Loucy (cell line): ENCODE results near the gene PLS3.

Experiments
- H2AFZ ChIP-seq: fragments of 200-600 bp; sonication (generic); 2 replicates; pipeline ENCODE4 v1.6.0; 2016; ENCODE audit warnings: antibody characterized with exemption, mild to moderate bottlenecking, low read length, moderate library complexity
- H3F3A ChIP-seq: fragments of 200-600 bp; 2 replicates; pipeline ENCODE4 v1.6.0; 2016; ENCODE audit warnings: antibody characterized with exemption, low read depth, mild to moderate bottlenecking
- H3K27me3 ChIP-seq: fragments of 200-600 bp; sonication (generic); 2 replicates; pipeline ENCODE4 v1.6.1; 2014; ENCODE audit warnings: low read length, mild to moderate bottlenecking; ENCODE audit not compliant: insufficient read depth, poor library complexity, severe bottlenecking
- H3K36me3 ChIP-seq: fragments of 200-600 bp; sonication (generic); 2 replicates; pipeline ENCODE4 v1.6.1; 2016; ENCODE audit warnings: low read length; ENCODE audit not compliant: insufficient read depth
- H3K4me1 ChIP-seq: fragments of 200-600 bp; sonication (generic); 2 replicates; pipeline ENCODE4 v1.5.1; 2014; ENCODE audit warnings: low read length, mild to moderate bottlenecking; ENCODE audit not compliant: insufficient read depth, poor library complexity, severe bottlenecking
- H3K4me2 ChIP-seq: fragments of 200-600 bp; sonication (generic); 2 replicates; pipeline ENCODE4 v1.6.0; 2014; ENCODE audit warnings: antibody characterized with exemption, low read length, low read depth, mild to moderate bottlenecking; ENCODE audit not compliant: poor library complexity, severe bottlenecking
- H3K4me3 ChIP-seq: fragments of 200-600 bp; sonication (generic); 2 replicates; pipeline ENCODE4 v1.5.1; 2014; ENCODE audit warnings: low read length, mild to moderate bottlenecking, mixed read lengths; ENCODE audit not compliant: poor library complexity, severe bottlenecking
- H3K79me2 ChIP-seq: fragments of 200-600 bp; sonication (generic); 2 replicates; pipeline ENCODE4 v1.6.1; 2014; ENCODE audit warnings: low read length; ENCODE audit not compliant: insufficient read depth
- H3K9ac ChIP-seq: fragments of 200-600 bp; sonication (generic); 2 replicates; pipeline ENCODE4 v1.6.0; 2014; ENCODE audit warnings: mild to moderate bottlenecking, low read depth, low read length, moderate library complexity; ENCODE audit not compliant: poor library complexity, severe bottlenecking
- H3K9me2 ChIP-seq: fragments of 200-600 bp; sonication (generic); replicated peaks from 2 replicates; pipeline ENCODE4 v1.6.1; 2016; ENCODE audit warnings: low read depth, low read length, mixed read lengths
- H3K9me3 ChIP-seq: fragments of 200-600 bp; sonication (generic); 2 replicates; pipeline ENCODE4 v1.6.1; 2014; ENCODE audit warnings: mild to moderate bottlenecking, antibody characterized with exemption, low read length, low read depth; ENCODE audit not compliant: insufficient read depth
- H4K20me1 ChIP-seq: fragments of 200-600 bp; sonication (generic); 2 replicates; pipeline ENCODE4 v1.6.0; 2014; ENCODE audit warnings: antibody characterized with exemption, low read length, mild to moderate bottlenecking; ENCODE audit not compliant: insufficient read depth, poor library complexity, severe bottlenecking
- EZH2phosphoT487 ChIP-seq: fragments of 200-600 bp; IDR thresholded peaks from 2 replicates; pipeline ENCODE4 v1.6.1; 2018; ENCODE audit warnings: antibody characterized with exemption, mild to moderate bottlenecking, moderate library complexity, borderline replicate concordance
- TF ChIP-seq, protein P1 (sequence below): fragments of 200-600 bp; sonication (generic); conservative IDR thresholded peaks from 2 replicates; pipeline ENCODE4 v1.5.1; 2014; ENCODE audit warnings: mild to moderate bottlenecking, antibody characterized with exemption, low read length

PLS3 gene

DNA sequence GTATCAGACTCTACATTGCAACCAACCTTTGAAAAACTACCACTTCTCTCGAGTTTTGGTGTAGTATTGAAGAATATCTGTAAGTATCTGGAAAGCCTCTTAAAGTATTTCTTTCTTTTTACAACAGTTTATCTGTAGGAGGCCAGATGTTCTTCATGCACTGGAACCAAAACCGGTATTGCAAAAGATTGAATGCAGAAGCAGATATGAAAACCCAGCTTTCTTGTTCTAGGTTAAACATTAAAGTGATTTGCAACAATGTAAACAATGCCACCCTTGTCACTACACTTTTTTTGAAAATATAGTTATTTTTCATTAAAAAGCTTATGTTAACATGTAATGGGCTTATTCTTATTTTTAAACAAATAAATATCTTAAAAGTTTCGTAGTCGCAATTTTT is 27.2 kb downstream of the PLS3 start:
- Histone ChIP-seq H3K27me3 (no peaks in the 10 kb centered on the region), H2AFZ (no peak overlapping the region), H3K4me3 (no peak overlapping the region), H3K9ac (no peak overlapping the region), H3K9me2 (no peaks in the 10 kb centered on the region), H3K36me3 (no peaks in the 10 kb centered on the region), H3K4me1 (no peaks in the 10 kb centered on the region), H3K79me2 (no peaks in the 10 kb centered on the region), H3K4me2 (no peak overlapping the region), H4K20me1 (no peaks in the 10 kb centered on the region), H3F3A (no peaks in the 10 kb centered on the region), H3K9me3 (no peaks in the 10 kb centered on the region)
- TF ChIP-seq, protein P1, sequence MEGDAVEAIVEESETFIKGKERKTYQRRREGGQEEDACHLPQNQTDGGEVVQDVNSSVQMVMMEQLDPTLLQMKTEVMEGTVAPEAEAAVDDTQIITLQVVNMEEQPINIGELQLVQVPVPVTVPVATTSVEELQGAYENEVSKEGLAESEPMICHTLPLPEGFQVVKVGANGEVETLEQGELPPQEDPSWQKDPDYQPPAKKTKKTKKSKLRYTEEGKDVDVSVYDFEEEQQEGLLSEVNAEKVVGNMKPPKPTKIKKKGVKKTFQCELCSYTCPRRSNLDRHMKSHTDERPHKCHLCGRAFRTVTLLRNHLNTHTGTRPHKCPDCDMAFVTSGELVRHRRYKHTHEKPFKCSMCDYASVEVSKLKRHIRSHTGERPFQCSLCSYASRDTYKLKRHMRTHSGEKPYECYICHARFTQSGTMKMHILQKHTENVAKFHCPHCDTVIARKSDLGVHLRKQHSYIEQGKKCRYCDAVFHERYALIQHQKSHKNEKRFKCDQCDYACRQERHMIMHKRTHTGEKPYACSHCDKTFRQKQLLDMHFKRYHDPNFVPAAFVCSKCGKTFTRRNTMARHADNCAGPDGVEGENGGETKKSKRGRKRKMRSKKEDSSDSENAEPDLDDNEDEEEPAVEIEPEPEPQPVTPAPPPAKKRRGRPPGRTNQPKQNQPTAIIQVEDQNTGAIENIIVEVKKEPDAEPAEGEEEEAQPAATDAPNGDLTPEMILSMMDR: no peak
- TF ChIP-seq EZH2phosphoT487: no peak

DNA sequence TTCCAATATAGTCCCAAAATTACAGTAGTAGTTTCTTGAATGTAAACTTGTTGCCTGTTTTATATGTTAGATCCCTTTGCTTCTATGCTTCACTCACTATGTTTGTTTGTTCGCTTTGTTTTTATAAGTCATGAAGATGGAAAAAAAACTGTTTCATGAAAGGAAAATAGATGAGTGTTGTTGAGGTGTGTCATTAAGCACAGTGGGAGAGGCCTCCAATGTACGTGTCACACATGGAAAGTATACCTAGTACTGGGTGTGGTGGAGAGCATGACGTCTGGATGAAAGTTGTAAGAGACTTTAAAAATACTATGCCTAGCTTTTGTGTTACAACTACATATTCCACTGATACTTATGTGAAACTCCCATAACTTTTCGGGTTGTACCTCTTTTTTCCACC is 28.4 kb downstream of the PLS3 start:
- no peaks in the 10 kb centered on the region for H3K27me3 ChIP-seq
- H3K4me1 ChIP-seq: no peaks in the 10 kb centered on the region
- no peaks in the 10 kb centered on the region for H3K36me3 ChIP-seq
- no peaks in the 10 kb centered on the region for H3F3A ChIP-seq
- no peaks in the 10 kb centered on the region for H3K79me2 ChIP-seq
- H3K4me3 ChIP-seq: no peak overlapping the region
- H4K20me1 ChIP-seq: no peaks in the 10 kb centered on the region
- no peaks in the 10 kb centered on the region for H3K9me2 ChIP-seq
- H3K9ac ChIP-seq: no peak overlapping the region
- no peak for TF ChIP-seq EZH2phosphoT487
- TF ChIP-seq, protein P1: no peak
- H2AFZ ChIP-seq: no peak overlapping the region
- no peaks in the 10 kb centered on the region for H3K9me3 ChIP-seq
- H3K4me2 ChIP-seq: no peak overlapping the region

DNA sequence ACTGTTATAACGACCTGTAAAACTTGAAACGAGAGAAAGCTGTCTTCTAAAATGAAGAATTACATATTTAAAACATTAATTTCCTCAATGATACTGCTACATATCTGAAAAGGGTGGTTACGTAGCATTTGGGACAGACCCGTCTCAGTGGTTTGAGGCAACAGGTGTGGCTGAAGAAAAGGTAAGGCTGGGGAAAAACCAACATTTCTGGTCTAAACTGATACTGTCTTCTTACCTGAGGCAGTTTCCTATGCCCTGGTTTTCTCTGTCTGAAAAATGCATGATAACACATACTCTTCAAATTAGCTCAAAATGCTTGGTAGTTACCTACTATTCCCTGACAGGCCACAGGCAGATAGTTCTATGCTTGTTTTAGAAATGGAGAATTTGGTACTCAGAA is 30.4 kb downstream of the PLS3 start:
- Histone ChIP-seq H3K79me2 (no peaks in the 10 kb centered on the region), H4K20me1 (no peaks in the 10 kb centered on the region)

More for the DNA sequence above, 30.4 kb downstream of the PLS3 start:
- Histone ChIP-seq H3F3A (no peaks in the 10 kb centered on the region), H3K27me3 (no peaks in the 10 kb centered on the region), H3K9me3 (no peaks in the 10 kb centered on the region), H2AFZ (no peak overlapping the region), H3K4me1 (no peaks in the 10 kb centered on the region), H3K9ac (no peak overlapping the region), H3K4me3 (no peak overlapping the region), H3K36me3 (no peaks in the 10 kb centered on the region), H3K4me2 (no peak overlapping the region), H3K9me2 (no peaks in the 10 kb centered on the region)
- TF ChIP-seq, protein P1: no peak
- TF ChIP-seq EZH2phosphoT487: no peak
